Activated CD4-positive, alpha-beta memory T cell treated with anti-CD3 and anti-CD28 coated beads for 36 hours (primary cell): Measurements from ENCODE around the gene G6PD. TPM values are rescaled to one million over a fixed set of nuclear protein-coding genes. Genes with fewer than 3 reads are reported as not detected.
A peak's percentile ranks its signal among the peaks of the same experiment; 100 is the strongest.
"Not testable (repeated sequence)": the region's sequence is repeated elsewhere in the genome, so short reads cannot be mapped to it uniquely, and the experiment has no call there.

Experiments used
- CTCF ChIA-PET: fragments of 350-600 bp; sonication (Branson Sonifier 250); formaldehyde crosslinking; loops from one replicate; lab custom pipeline; 2021; ENCODE audit warnings: antibody characterized with exemption, inconsistent platforms; lab: Charles Lee
- POLR2A ChIA-PET: fragments of 350-600 bp; sonication (Branson Sonifier 250); formaldehyde crosslinking; loops from one replicate; lab custom pipeline; 2021; ENCODE audit warnings: antibody characterized with exemption; lab: Charles Lee
- DNase-seq: peaks from one replicate; pipeline ENCODE4 v3.0.0-alpha.2; 2020
- H3K27ac Mint-ChIP-seq: one replicate; pipeline ENCODE4 v1.8.0; 2021; ENCODE audit warnings: mixed read lengths
- H3K27me3 Mint-ChIP-seq: one replicate; pipeline ENCODE4 v1.8.0; 2021; ENCODE audit warnings: mixed read lengths
- H3K36me3 Mint-ChIP-seq: one replicate; pipeline ENCODE4 v1.8.0; 2021; ENCODE audit warnings: mixed read lengths
- H3K4me1 Mint-ChIP-seq: one replicate; pipeline ENCODE4 v1.8.0; 2021; ENCODE audit warnings: low read depth, mixed read lengths
- H3K4me3 Mint-ChIP-seq: one replicate; pipeline ENCODE4 v1.8.0; 2021; ENCODE audit warnings: mild to moderate bottlenecking, mixed read lengths
- H3K9me3 Mint-ChIP-seq: one replicate; pipeline ENCODE4 v1.8.0; 2021; ENCODE audit warnings: mixed read lengths
- intact Hi-C: fragments of 100-400 bp; cut with micrococcal nuclease; formaldehyde crosslinking; loops from one replicate; pipeline ENCODE4 v1.15.1; 2023
- total RNA-seq, 2 experiments: library from RNA; stranded (reverse); gene quantifications; one replicate each; pipeline ENCODE4 v1.2.3, GENCODE V29; 2021

The G6PD gene
- total RNA-seq, 2 experiments from 2014 or later: 65.8 to 70.4 TPM

DNA sequence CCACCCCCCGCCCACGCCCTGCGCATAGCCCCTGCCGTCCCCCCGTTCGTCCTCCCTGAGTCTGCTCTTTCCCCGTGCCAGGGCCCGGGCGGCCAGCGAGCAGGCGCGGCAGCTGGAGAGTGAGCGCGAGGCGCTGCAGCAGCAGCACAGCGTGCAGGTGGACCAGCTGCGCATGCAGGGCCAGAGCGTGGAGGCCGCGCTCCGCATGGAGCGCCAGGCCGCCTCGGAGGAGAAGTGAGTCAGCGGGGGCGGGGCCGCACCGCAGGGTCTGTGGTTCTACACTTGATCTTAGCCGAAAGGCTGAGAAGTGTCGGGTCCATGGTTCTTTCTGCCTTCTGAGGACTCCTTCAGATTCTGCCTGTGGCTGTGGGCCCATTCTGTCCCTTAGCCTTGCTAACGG, 13.7 kb upstream of the G6PD start:
- DNase-seq, POLR2A ChIA-PET, CTCF ChIA-PET: not testable (repeated sequence)

DNA sequence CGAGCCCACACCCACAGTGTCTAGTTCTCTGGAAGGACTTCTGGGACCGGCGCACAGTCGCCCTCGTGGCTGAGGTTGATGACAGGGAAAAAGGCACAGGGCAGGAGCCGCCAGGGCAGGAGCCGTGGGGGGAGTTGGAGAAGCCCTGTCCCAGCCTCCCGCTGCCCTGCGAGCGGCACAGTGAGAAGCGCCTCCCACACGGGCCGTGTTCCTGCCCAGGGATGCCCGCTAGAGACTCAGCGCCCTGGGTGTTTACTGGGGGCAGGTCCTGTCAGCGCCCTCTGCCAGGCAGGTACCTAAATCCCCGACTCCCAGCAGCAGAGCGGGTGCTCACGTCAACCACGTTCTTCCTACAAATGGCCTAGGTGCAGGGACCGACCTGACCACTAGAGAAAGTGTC, 12.2 kb upstream of the G6PD start:
- not testable (repeated sequence) for H3K36me3 Mint-ChIP-seq, DNase-seq, H3K9me3 Mint-ChIP-seq

More for the DNA sequence above, 13.7 kb upstream of the G6PD start:
- H3K9me3 Mint-ChIP-seq, H3K27me3 Mint-ChIP-seq, H3K36me3 Mint-ChIP-seq, intact Hi-C loops, H3K27ac Mint-ChIP-seq, H3K4me3 Mint-ChIP-seq, H3K4me1 Mint-ChIP-seq: not testable (repeated sequence)

DNA sequence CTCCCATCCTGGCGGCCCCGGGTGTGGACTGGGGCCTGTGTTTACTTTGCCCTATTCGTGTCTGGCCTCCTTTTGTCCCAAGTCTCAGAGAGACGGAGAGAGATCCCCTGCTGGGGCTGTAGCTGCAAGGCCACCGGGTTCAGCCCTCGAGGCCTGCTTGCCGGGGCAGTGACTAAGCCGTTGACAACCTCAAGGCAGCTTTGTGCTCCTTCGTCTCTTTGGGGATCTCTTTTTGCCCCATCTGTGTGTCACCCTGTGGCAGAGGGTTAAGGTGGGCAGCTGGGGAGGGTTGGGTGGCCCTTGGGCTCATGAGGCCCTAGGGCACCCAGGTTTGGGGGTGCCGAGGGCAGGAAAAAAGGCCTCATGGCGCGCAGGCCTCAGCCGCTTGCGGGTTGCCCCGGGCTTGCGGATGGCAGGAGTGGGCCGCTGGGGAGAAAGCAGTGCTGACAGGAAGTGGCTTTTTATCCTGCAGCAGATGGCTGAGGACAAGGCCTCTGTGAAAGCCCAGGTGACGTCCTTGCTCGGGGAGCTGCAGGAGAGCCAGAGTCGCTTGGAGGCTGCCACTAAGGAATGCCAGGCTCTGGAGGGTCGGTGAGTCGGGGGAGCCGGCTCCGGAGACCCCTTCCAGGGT, 11.5 kb upstream of the G6PD start:
- POLR2A ChIA-PET, H3K4me1 Mint-ChIP-seq, H3K27ac Mint-ChIP-seq, H3K9me3 Mint-ChIP-seq, H3K27me3 Mint-ChIP-seq, intact Hi-C loops, H3K36me3 Mint-ChIP-seq, CTCF ChIA-PET, DNase-seq, H3K4me3 Mint-ChIP-seq: not testable (repeated sequence)

More for the DNA sequence above, 12.2 kb upstream of the G6PD start:
- H3K27me3 Mint-ChIP-seq, H3K4me1 Mint-ChIP-seq, intact Hi-C loops, CTCF ChIA-PET, H3K4me3 Mint-ChIP-seq, POLR2A ChIA-PET, H3K27ac Mint-ChIP-seq: not testable (repeated sequence)

DNA sequence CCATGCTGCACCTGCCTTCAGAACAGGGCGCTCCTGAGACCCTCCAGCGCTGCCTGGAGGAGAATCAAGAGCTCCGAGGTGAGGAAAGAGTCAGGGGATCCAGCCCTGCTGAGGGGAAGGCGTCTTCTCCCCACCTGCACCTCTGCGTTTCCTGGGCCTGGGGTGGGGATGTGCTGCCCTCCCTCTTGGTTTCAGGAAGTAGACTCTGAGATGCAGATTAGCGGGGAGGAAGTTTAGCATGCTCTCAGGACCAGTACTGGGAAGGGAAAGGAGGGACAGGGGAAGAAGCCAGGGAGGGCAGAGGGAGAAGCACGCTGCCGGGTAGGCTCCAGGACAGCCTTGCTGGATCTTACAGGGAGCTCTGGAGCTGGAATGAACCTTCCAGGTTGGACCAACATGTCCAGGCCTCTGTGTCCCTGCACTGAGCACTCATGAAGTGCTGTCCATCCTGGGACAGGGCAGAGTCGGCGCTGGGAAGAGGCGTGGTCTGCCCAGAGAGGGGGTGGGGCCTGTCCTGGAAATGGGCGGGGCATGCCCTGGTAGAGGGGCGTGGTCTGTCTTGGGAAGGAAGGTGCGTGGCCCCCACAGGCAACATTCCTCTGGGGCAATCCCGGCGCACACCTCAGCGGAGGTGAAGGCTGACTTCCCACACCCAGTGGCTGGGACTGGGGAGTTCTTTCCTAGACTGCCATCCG, 5.6 kb upstream of the G6PD start:
- POLR2A ChIA-PET, DNase-seq, CTCF ChIA-PET, H3K4me3 Mint-ChIP-seq, H3K27me3 Mint-ChIP-seq, intact Hi-C loops, H3K36me3 Mint-ChIP-seq, H3K9me3 Mint-ChIP-seq: not testable (repeated sequence)
- Mint-ChIP-seq H3K27ac (peak overlapping the region; percentile 45), H3K4me1 (peaks cover 24% of the 10 kb centered on the region)

DNA sequence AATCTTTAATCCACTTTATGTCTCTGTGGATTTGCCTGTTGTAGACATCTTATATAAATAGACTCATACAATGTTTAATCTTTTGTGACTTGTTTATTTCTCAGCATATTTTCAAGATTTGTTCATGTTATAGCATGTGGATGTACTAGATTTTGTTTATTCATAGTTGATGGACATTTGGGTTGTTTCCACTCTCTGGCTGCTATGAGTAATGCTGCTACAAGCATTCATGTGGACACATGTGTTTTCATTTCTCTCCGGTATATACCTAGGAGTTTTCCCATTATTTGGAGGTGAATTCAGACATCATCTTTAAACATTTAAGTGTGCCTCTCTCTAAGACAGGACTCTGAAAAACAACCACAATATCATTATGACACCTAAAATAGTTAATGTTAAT, 3.1 kb upstream of the G6PD start:
- peaks cover 39% of the 10 kb centered on the region for H3K4me1 Mint-ChIP-seq
- intact Hi-C loops: no loop called here
- peaks cover 15% of the 10 kb centered on the region for H3K36me3 Mint-ChIP-seq
- no peak for DNase-seq
- ChIA-PET POLR2A (no interaction called here), CTCF (no interaction called here)
- peak overlapping the region; percentile 64 for H3K27ac Mint-ChIP-seq
- peak overlapping the region; percentile 45 for H3K4me3 Mint-ChIP-seq
- no peaks in the 10 kb centered on the region for H3K9me3 Mint-ChIP-seq
- H3K27me3 Mint-ChIP-seq: no peaks in the 10 kb centered on the region

GRCh38 chrX:154548028-154548316, 1.3 kb upstream of the G6PD start:
- ChIA-PET POLR2A (no interaction called here), CTCF (no interaction called here)
- peaks cover 18% of the 10 kb centered on the region for H3K36me3 Mint-ChIP-seq
- no peak for DNase-seq
- no peaks in the 10 kb centered on the region for H3K27me3 Mint-ChIP-seq
- peak overlapping the region; percentile 93 for H3K27ac Mint-ChIP-seq
- H3K4me3 Mint-ChIP-seq: peak overlapping the region; percentile 86
- H3K4me1 Mint-ChIP-seq: peaks cover 43% of the 10 kb centered on the region
- no peaks in the 10 kb centered on the region for H3K9me3 Mint-ChIP-seq
- intact Hi-C loops: no loop called here

DNA sequence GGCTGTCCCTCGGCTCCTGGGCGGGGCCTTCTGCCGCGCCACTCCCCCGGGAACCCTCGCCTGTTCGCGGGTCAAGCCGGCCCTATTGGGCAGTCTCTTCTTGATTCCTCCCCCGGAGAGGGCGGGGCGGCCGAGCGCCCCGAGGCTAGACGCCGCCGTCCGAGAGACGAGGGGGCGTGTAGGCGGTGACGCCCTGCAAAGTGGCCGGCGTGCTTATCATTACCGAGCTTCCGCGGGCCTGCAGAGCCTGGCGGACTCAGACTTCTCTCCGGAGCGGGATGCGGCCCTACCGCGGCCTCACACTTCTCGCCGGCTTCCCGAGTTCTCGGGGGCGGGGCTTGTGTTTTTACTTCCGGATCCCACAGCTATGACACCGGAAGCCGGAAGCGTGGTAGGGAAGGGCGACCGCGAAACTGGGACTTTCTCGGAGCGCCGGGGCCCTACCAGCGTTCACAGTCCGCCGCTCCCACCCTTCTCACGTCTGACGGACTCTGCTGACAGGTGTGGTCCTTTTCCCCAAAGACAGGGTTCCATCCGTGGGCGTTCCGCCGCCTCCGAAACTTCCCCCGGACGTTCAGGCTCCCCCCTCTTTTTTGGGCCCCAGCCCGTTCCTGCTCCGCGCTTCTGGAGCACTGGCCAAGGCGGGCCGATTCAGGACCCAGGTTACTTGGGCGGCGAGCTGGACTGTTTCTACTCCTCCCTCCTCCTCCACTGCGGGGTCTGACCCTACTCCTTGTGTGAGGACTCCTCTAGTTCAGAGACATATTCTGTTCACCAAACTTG, 790 bp upstream of the G6PD start, which contains the start of gene IKBKG:
TSS of gene IKBKG (plus strand) at position 376 of the 783 bp plus-strand sequence. CDS start 4,383 bp downstream, outside the sequence.
- no peaks in the 10 kb centered on the region for H3K27me3 Mint-ChIP-seq
- H3K27ac Mint-ChIP-seq: peak within 1 kb of the TSS; percentile 93
- peaks cover 23% of the 10 kb centered on the region for H3K36me3 Mint-ChIP-seq
- H3K4me3 Mint-ChIP-seq: peak within 1 kb of the TSS; percentile 86
- H3K9me3 Mint-ChIP-seq: no peaks in the 10 kb centered on the region
- H3K4me1 Mint-ChIP-seq: peaks cover 47% of the 10 kb centered on the region
- ChIA-PET POLR2A (no interaction called here), CTCF (interaction anchor here (0.8 to 1.4 kb wide), 2 partner anchors 12 to 174 kb away, joined by 3 read pairs; no protein-coding TSS in a partner anchor)
- intact Hi-C loops: no loop called here
- DNase-seq: peak; percentile 91

- Mint-ChIP-seq H3K27me3 (no peaks in the 10 kb centered on the region), H3K36me3 (peaks cover 17% of the 10 kb centered on the region), H3K4me1 (peaks cover 47% of the 10 kb centered on the region), H3K4me3 (peak overlapping the region; percentile 68), H3K27ac (no peak overlapping the region), H3K9me3 (no peaks in the 10 kb centered on the region)
- DNase-seq: no peak
- ChIA-PET CTCF (no interaction called here), POLR2A (interaction anchor here (0.6 kb wide), 1 partner anchor 787 kb away, joined by 3 read pairs; no protein-coding TSS in a partner anchor)
- intact Hi-C loops: no loop called here
Measured at GRCh38 chrX:154545673-154546274, 872 bp downstream of the G6PD start.

GRCh38 chrX:154542723-154543424, 3.8 kb downstream of the G6PD start:
- H3K4me3 Mint-ChIP-seq: peak overlapping the region; percentile 71
- peak; percentile 37 for DNase-seq
- no peaks in the 10 kb centered on the region for H3K9me3 Mint-ChIP-seq
- peaks cover 38% of the 10 kb centered on the region for H3K4me1 Mint-ChIP-seq
- peak overlapping the region; percentile 92 for H3K27ac Mint-ChIP-seq
- CTCF ChIA-PET: interaction anchor here (1.7 kb wide), 1 partner anchor 15 kb away, joined by 8 read pairs; no protein-coding TSS in a partner anchor
- intact Hi-C loops: no loop called here
- H3K27me3 Mint-ChIP-seq: no peaks in the 10 kb centered on the region
- POLR2A ChIA-PET: interaction anchor here (0.6 to 1.0 kb wide), 2 partner anchors 7 to 144 kb away, joined by 3 read pairs; partner anchors contain the start of gene RPL10
- H3K36me3 Mint-ChIP-seq: peaks cover 14% of the 10 kb centered on the region

- H3K27me3 Mint-ChIP-seq: no peaks in the 10 kb centered on the region
- peaks cover 38% of the 10 kb centered on the region for H3K4me1 Mint-ChIP-seq
- ChIA-PET POLR2A (interaction anchor here (0.6 to 1.0 kb wide), 3 partner anchors 8 to 144 kb away, joined by 3 to 5 read pairs (median 3); partner anchors contain the start of gene RPL10), CTCF (interaction anchor here (1.6 to 1.7 kb wide), 2 partner anchors 14 to 51 kb away, joined by 5 to 8 read pairs; partner anchors contain the start of gene SLC10A3)
- H3K4me3 Mint-ChIP-seq: peak overlapping the region; percentile 71
- intact Hi-C loops: no loop called here
- DNase-seq: peak; percentile 66
- H3K27ac Mint-ChIP-seq: peak overlapping the region; percentile 92
- peaks cover 14% of the 10 kb centered on the region for H3K36me3 Mint-ChIP-seq
- no peaks in the 10 kb centered on the region for H3K9me3 Mint-ChIP-seq
Measured at GRCh38 chrX:154541896-154542722, 4.5 kb downstream of the G6PD start.

DNA sequence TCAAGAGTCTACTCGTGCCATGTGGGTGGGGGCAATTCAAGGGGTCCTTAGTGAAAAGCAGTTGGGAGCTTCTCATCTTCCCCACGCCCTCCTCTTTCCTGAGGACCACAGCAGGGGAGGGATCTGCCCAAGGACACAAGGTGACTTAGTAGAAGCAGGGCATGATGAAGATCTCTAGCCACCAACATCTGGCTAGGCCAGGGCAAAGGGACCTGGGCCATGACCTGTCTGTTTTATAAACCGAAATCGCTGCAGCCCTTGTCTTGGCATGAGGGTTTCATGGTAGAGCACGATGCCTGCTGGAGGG, 5.1 kb downstream of the G6PD start:
- Mint-ChIP-seq H3K4me3 (no peak overlapping the region), H3K9me3 (no peaks in the 10 kb centered on the region)

More for the DNA sequence above, 5.1 kb downstream of the G6PD start:
- H3K36me3 Mint-ChIP-seq: peaks cover 14% of the 10 kb centered on the region
- ChIA-PET CTCF (interaction anchor here (1.6 kb wide), 1 partner anchor 51 kb away, joined by 5 read pairs; the partner anchor contains the start of gene SLC10A3), POLR2A (interaction anchor here (0.6 kb wide), 1 partner anchor 31 kb away, joined by 5 read pairs; no protein-coding TSS in a partner anchor)
- intact Hi-C loops: no loop called here
- peak overlapping the region; percentile 92 for H3K27ac Mint-ChIP-seq
- DNase-seq: no peak
- H3K27me3 Mint-ChIP-seq: no peaks in the 10 kb centered on the region
- H3K4me1 Mint-ChIP-seq: peaks cover 38% of the 10 kb centered on the region
